AML-193 (cell line): ENCODE measurements around the gene CHKB.
"Not testable (repeated sequence)": the region's sequence is repeated elsewhere in the genome, so short reads cannot be mapped to it uniquely, and the experiment has no call there.

Source experiments
- DNase-seq, 2 experiments: peaks; one replicate each; lab custom pipeline; 2025; lab: John Stamatoyannopoulos, UW

Gene CHKB

GRCh38 chr22:50612528-50613221 lies 30.0 kb upstream of the CHKB start:
- no peak for DNase-seq

DNA sequence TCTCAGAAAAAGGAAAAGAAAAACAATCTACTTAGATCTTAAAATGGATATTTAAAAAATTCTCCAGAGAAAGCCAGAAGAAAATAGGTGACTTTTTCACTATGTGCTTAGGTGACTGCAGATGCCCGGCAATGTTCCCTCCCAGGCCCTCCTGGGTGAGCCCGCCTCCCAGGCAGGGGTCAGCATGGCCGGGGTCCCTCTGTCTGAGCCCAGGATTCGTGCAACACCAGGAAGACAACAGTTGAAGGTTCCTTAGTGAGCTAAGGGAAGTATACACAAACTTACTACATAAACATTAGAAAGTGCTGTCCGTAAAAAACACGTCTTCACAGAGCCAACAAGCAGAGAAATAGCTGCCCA lies 29.5 kb upstream of the CHKB start:
- DNase-seq: no peak

- no peak for DNase-seq
These were observed 28.9 kb upstream of the CHKB start for GRCh38 chr22:50611341-50612060.

GRCh38 chr22:50610581-50610980 lies 27.9 kb upstream of the CHKB start:
- DNase-seq: no peak

- DNase-seq: no peak
These were observed 27.4 kb upstream of the CHKB start for GRCh38 chr22:50610041-50610451.

DNA sequence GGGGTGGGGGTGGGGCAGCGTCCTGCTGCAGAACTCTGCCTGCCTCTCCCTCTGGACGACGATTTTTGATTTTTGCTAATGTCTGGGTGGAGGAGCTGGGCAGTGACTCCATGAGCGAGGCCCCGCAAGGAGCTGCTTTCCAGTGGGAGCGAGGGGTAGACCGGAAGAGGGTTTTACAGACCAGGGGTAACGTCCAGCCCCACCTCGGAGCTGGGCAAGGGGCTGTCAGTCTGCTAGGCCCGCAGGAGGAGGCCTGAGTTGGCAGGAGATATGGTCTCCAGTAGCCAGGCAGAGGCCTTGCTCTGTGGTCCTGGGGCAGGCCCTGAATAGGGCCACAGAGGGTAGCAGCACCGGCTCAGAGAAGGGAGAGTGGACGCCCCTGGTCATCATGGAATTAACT lies 26.9 kb upstream of the CHKB start:
- no peak for DNase-seq

DNA sequence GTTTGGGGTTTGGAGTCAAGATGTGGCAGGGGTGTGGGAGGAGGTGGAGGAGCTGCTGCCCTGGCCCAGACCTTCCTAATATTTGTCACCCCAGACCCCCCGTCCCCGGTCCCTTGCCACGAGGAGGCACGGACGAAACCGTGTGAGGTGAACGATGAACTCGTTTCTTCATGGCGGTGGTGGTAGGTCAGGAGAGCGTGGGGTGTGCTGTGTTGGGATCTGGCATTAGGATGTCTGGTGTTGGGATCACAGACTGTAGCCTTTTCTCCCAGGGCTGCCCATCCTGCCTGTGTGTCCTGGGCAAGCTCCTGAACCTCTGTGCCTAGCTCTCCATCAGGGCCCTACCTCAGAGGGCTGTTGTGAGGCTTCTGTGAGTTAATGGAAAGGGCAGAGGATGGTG lies 26.3 kb upstream of the CHKB start:
- DNase-seq: no peak

DNA sequence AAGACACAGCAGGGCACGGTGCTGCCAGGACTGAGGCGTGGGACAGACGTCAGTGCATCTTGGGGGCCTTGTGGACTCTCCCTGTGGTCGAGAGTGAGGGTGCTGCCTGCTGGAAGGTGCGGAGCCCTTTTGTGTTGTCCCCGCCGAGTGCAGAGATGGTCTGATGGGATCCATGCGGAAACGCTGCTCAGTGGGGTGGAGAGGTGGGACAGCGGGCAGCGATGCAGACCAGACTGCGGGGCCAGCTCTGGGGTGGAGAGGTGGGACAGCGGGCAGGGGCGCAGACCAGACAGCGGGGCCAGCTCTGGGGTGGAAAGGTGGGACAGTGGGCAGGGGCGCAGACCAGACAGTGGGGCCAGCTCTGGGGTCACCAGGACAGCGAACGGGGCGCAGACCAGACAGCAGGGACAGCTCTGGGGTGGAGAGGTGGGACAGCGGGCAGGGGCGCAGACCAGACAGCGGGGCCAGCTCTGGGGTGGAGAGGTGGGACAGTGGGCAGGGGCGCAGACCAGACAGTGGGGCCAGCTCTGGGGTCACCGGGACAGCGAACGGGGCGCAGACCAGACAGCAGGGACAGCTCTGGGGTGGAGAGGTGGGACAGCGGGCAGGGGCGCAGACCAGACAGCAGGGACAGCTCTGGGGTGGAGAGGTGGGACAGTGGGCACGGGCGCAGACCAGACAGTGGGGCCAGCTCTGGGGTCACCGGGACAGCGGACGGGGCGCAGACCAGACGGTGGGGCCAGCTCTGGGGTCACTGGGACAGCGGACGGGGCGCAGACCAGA lies 25.6 kb upstream of the CHKB start:
- not testable (repeated sequence) for DNase-seq

GRCh38 chr22:50607659-50608020 lies 25.0 kb upstream of the CHKB start:
- DNase-seq: no peak

DNA sequence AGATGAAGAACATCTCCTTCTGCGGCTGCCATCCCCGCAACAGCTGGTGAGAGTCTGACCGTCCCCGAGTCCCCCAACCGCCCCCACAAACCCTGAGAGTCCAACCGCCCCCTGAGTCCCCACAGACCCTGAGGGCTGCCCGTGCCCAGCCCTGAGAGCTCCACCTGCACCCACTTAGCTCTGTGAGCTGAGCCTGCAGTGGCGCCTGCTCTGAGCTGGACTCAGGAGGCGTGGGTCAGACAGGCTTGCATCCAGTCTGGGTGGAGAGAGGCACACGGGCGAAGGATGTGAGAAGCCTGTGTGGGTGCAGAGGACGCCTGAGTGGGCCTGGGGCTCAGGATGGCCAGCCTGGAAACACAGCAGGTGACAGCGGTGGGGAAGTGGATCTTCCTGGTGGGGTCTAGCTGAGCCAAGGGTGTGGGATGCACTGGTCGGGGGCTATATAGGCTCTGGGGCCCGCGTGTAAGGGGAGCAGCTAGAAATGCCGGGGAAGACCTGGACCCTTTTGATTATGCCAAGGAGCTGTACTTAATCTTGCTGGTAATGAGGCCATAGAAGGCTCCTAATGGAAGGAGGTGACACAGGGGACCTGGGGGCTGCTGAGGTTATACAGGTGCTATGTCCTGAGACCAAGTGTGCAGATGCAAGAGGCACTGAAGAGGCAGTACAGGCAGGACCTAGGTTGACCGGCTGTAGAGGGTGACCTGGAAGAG lies 24.5 kb upstream of the CHKB start:
- no peak for DNase-seq

DNA sequence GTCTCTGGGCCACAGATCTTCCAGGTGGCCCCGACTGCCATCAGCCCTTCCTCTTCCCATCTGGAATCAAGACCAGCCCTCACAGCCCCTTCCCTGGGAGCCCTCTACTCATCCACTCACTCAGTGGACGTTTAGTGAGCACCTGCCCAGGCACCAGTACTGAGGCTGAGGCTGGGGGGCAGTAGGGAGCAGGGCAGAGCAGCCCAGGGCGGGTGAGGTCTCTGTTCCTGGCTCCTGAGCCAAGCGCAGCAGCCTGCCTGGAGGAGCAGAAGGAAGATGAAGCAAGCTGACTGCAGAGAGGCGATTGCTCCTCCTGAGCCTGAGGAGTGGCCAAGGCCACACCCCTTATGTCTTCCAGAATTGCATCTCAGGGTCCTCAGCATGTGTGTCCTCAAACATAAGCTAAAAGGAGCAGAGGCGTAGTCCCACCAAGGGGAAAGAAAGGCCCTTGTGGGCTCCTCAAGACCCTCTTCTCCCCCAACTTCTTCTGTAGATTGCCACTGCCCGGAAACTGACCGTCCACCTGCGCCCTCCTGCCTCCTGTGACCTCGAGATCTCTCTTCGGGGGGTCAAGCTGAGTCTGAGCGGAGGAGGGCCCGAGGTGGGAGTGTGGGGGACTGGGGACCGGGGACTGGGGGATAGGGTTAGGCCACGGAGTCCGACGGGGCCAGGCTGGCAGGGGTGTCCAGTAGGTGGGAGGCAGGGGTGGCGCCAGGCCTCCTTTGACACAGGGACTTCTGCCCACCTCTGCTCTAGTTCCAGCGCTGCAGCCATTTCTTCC lies 23.7 kb upstream of the CHKB start:
- no peak for DNase-seq

- no peak for DNase-seq
These were observed 23.0 kb upstream of the CHKB start for GRCh38 chr22:50605613-50606074.

DNA sequence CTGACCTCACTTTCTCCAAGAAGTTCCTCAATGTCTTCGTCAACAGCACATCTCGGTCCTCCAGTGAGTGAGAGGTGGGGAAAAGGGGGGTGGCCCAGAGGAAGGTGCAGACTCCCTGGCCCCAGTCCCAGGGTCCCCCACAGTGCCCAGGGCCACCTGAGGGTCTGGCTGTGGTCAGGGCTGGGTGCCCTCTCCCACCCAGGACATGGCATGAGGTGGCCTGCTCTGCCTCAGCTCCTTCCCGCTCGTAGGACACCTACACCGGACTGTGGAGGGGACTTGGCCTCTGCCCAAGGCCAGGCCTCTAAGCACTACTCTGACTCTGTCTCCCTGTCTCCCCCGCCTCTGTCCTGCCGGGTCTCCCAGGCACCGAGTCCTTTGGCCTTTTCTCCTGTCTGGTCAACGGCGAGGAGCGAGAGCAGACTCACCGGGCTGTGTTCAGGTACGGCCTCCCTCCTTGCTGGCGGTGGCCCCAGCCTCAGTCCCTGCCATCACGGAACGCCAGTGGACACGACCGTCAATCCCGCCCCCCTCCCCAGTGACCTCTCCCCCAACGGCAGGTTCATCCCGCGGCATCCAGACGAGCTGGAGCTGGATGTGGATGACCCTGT lies 22.5 kb upstream of the CHKB start:
- DNase-seq: no peak

DNA sequence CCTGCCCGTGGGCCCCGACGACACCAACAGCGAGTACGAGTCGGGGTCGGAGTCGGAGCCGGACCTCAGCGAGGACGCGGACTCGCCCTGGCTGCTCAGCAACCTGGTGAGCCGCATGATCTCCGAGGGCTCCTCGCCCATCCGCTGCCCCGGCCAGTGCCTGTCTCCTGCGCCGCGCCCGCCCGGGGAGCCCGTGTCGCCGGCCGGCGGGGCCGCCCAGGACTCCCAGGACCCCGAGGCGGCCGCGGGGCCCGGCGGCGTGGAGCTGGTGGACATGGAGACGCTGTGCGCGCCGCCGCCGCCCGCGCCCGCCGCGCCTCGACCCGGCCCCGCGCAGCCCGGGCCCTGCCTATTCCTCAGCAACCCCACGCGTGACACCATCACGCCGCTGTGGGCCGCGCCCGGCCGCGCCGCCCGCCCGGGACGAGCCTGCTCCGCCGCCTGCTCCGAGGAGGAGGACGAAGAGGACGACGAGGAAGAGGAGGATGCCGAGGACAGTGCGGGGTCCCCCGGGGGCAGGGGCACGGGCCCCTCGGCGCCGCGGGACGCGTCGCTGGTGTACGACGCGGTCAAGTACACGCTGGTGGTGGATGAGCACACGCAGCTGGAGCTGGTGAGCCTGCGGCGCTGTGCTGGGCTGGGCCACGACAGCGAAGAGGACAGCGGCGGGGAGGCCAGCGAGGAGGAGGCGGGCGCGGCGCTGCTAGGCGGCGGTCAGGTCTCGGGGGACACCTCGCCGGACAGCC lies 21.8 kb upstream of the CHKB start:
- no peak for DNase-seq

DNA sequence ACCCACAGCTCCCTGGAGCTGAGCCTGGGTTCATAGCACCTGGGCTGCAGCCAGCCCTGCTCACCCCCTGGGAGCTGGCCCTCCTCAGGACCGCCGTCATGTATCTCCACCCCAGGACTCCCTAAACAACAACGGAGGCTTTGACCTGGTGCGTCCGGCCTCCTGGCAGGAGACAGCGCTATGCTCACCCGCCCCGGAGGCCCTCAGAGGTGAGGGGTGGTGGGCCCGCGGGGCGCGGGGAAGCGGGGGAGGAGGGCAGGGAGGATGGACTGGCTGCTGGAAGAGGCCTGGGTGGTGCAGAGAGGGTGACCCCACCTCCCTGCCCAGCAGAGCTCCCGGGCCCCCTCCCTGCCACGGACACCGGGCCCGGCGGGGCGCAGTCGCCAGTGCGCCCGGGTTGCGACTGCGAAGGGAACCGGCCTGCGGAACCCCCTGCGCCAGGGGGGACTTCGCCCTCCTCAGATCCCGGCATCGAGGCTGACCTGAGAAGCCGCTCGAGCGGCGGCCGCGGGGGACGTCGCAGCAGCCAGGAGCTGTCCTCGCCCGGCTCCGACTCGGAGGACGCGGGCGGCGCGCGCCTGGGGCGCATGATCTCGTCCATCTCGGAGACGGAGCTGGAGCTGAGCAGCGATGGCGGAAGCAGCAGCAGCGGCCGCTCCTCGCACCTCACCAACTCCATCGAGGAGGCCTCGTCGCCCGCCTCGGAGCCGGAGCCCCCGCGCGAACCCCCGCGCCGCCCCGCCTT lies 21.0 kb upstream of the CHKB start:
- no peak for DNase-seq

- no peak for DNase-seq
These were observed 19.7 kb upstream of the CHKB start for GRCh38 chr22:50602338-50602700.

DNA sequence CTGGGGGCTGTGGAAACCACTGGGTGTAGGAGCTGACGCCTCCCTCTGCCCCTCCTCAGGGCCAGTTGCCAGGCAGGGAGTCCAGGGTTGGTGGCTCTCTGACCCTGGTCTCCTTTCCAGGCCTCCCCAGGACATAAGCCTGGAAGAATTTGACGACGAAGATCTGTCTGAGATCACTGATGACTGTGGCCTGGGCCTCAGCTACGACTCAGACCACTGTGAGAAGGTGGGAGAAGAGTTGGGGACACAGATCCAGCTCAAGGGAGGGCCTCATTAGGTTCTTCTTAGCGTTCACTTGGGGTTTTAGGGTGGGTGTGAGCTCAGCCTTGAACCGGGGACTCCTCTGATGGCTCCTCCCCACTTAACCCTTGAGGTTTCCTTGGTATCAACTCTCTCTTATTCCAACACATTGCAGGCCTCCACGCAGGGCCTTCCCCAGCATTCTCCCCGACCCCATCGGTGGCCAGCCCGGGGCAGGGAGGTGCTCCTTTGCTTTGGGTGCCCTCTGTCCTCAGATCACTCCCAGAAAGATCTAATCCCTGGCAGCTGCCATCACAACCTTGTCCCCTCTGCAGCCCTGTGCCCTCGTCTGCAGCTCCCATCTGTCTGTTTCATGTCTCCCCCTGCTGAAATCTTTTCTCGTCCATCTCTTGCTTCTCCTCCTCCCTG lies 19.2 kb upstream of the CHKB start:
- no peak for DNase-seq

GRCh38 chr22:50600967-50601668 lies 18.5 kb upstream of the CHKB start:
- DNase-seq: no peak

DNA sequence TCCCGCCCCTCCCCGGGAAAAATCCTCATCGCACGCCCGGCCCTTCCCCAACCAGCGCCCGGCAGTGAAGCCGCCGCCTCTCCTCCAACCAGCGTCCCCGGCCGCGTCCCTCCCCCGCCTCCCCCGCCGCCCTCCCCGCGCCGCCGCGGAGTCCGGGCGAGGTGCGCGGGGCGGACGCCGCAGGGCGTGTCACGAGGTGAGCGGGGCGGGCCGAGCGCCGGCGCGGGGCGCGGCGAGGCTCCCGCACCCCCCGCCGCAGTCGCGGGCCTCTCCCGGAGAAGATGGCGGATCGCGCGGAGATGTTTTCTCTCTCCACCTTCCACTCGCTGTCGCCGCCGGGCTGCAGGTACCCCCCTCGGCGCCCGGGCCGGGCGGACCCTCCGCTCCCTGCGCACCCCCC lies 17.9 kb upstream of the CHKB start, which contains the start of gene MAPK8IP2:
Gene MAPK8IP2, plus strand, starts transcription at position 256 of the 400 bp plus-strand sequence. Its CDS starts 26 bp downstream, at position 282.
- no peak for DNase-seq
